GM23338 (cell line): Measurements from ENCODE around the gene HMGB4. TPM values are rescaled to one million over a fixed set of nuclear protein-coding genes. Genes with fewer than 3 reads are reported as not detected.

Experiments
- ATAC-seq: fragments of 200-7000 bp; cut with Tn5 transposase; 3 replicates; pipeline ENCODE4 v1.9.1; 2020
- DNase-seq: peaks from one replicate; pipeline ENCODE4 v3.0.0-alpha.2; 2015; ENCODE audit warnings: low spot score
- H2AFZ ChIP-seq: fragments of 200-600 bp; sonication (generic); 2 replicates; pipeline ENCODE4 v1.8.0; 2016; ENCODE audit warnings: antibody characterized with exemption, mild to moderate bottlenecking, moderate library complexity
- H3F3A ChIP-seq: fragments of 200-600 bp; sonication (generic); replicated peaks from 2 replicates; pipeline ENCODE4 v1.8.0; 2017; ENCODE audit warnings: antibody characterized with exemption, mixed run types, low read depth
- H3K27ac ChIP-seq: fragments of 200-600 bp; sonication (generic); 2 replicates; pipeline ENCODE4 v1.6.1; 2016; ENCODE audit warnings: low read depth
- H3K27me3 ChIP-seq: fragments of 200-600 bp; sonication (generic); 2 replicates; pipeline ENCODE4 v1.8.0; 2016; ENCODE audit warnings: mild to moderate bottlenecking, mixed run types, moderate library complexity; ENCODE audit not compliant: insufficient read depth
- H3K36me3 ChIP-seq: fragments of 200-600 bp; sonication (generic); 2 replicates; pipeline ENCODE4 v1.8.0; 2016; ENCODE audit warnings: mild to moderate bottlenecking; ENCODE audit not compliant: insufficient read depth
- H3K4me1 ChIP-seq: fragments of 200-600 bp; sonication (generic); 2 replicates; pipeline ENCODE4 v1.8.0; 2016; ENCODE audit warnings: mild to moderate bottlenecking, moderate library complexity; ENCODE audit not compliant: insufficient read depth
- H3K4me2 ChIP-seq: fragments of 200-600 bp; sonication (generic); 2 replicates; pipeline ENCODE4 v1.7.1; 2017; ENCODE audit warnings: mixed run types
- H3K4me3 ChIP-seq: fragments of 200-600 bp; sonication (generic); 2 replicates; pipeline ENCODE4 v1.6.1; 2016; ENCODE audit warnings: mixed run types
- H3K79me2 ChIP-seq: fragments of 200-600 bp; sonication (generic); replicated peaks from 2 replicates; pipeline ENCODE4 v1.8.0; 2017; ENCODE audit warnings: mild to moderate bottlenecking; ENCODE audit not compliant: insufficient read depth
- H3K9me2 ChIP-seq: fragments of 200-600 bp; sonication (generic); 2 replicates; pipeline ENCODE4 v1.8.0; 2017; ENCODE audit not compliant: insufficient read depth
- H4K20me1 ChIP-seq: fragments of 200-600 bp; sonication (generic); replicated peaks from 2 replicates; pipeline ENCODE4 v1.8.0; 2017; ENCODE audit warnings: mild to moderate bottlenecking; ENCODE audit not compliant: insufficient read depth
- H3K27ac Mint-ChIP-seq: 2 replicates; pipeline ENCODE4 v1.8.0; 2020; ENCODE audit warnings: inconsistent platforms, mild to moderate bottlenecking, moderate library complexity, mixed read lengths
- H3K27me3 Mint-ChIP-seq: 3 replicates; pipeline ENCODE4 v1.8.0; 2022; ENCODE audit warnings: low read depth, mild to moderate bottlenecking, moderate library complexity, mixed read lengths, inconsistent platforms; ENCODE audit not compliant: insufficient read depth, poor library complexity
- H3K36me3 Mint-ChIP-seq: 3 replicates; pipeline ENCODE4 v1.8.0; 2021; ENCODE audit warnings: low read depth, mild to moderate bottlenecking, inconsistent platforms, moderate library complexity, mixed read lengths
- H3K4me1 Mint-ChIP-seq: 3 replicates; pipeline ENCODE4 v1.8.0; 2020; ENCODE audit warnings: mild to moderate bottlenecking, inconsistent platforms, mixed read lengths
- H3K4me3 Mint-ChIP-seq: 3 replicates; pipeline ENCODE4 v1.8.0; 2021; ENCODE audit warnings: moderate library complexity, mild to moderate bottlenecking, inconsistent platforms, mixed read lengths
- H3K9me3 Mint-ChIP-seq: 3 replicates; pipeline ENCODE4 v1.8.0; 2020; ENCODE audit warnings: moderate library complexity, mild to moderate bottlenecking, inconsistent platforms, mixed read lengths
- CREB1 ChIP-seq: fragments of 250-450 bp; sonication (Bioruptor Pico); IDR thresholded peaks from 2 replicates; pipeline ENCODE4 v1.5.0; 2020; ENCODE audit warnings: low read depth, mild to moderate bottlenecking, moderate library complexity
- CTCF ChIP-seq, 2 experiments: fragments of 200-600 bp in 1 of 2; sonication (generic) in 1 of 2; conservative IDR thresholded peaks; 2 replicates each; pipeline versions ENCODE4 v1.5.1 to v1.6.1; 2016 to 2017; ENCODE audit warnings: antibody characterized with exemption in 2 of 2, low read depth in 2 of 2, mild to moderate bottlenecking in 2 of 2, moderate library complexity in 1 of 2
- ETS1 ChIP-seq: IDR thresholded peaks from 2 replicates; pipeline ENCODE4 v1.6.1; 2016; ENCODE audit warnings: antibody characterized with exemption
- EZH2 ChIP-seq: fragments of 200-600 bp; sonication (generic); IDR thresholded peaks from one replicate; pipeline ENCODE4 v1.8.0; 2017; ENCODE audit warnings: antibody characterized with exemption, mild to moderate bottlenecking, low read depth; ENCODE audit not compliant: unreplicated experiment
- EZH2phosphoT487 ChIP-seq: fragments of 200-600 bp; sonication (generic); IDR thresholded peaks from one replicate; pipeline ENCODE4 v1.8.1; 2018; ENCODE audit warnings: antibody characterized with exemption; ENCODE audit not compliant: unreplicated experiment
- POLR2AphosphoS5 ChIP-seq: IDR thresholded peaks from 2 replicates; pipeline ENCODE4 v1.6.1; 2016; ENCODE audit warnings: antibody characterized with exemption, low read depth
- REST ChIP-seq: IDR thresholded peaks from one replicate; pipeline ENCODE4 v1.6.1; 2018; ENCODE audit warnings: antibody characterized with exemption; ENCODE audit not compliant: unreplicated experiment
- STAT1 ChIP-seq: IDR thresholded peaks from one replicate; pipeline ENCODE4 v1.6.1; 2016; ENCODE audit warnings: antibody characterized with exemption; ENCODE audit not compliant: unreplicated experiment
- ZNF114 ChIP-seq: fragments of 250-450 bp; sonication (Bioruptor Pico); IDR thresholded peaks from 2 replicates; pipeline ENCODE4 v1.5.0; 2020; ENCODE audit warnings: mild to moderate bottlenecking, moderate library complexity
- polyA plus RNA-seq: library from polyadenylated mRNA; unstranded; fragments of >200 nt; fragmentation: Nextera tagmentation; extraction: Ambion mirVana; gene quantifications from 2 replicates; pipeline ENCODE4 v1.2.1, GENCODE V29; 2016
- total RNA-seq: library from RNA; depleted of rRNA; stranded (reverse); fragments of >200 nt; shearing (Covaris generic); gene quantifications from 2 replicates; pipeline ENCODE4 v1.2.3, GENCODE V29; 2014

The HMGB4 gene
- total and polyA plus RNA-seq, 2 experiments from 2014 or later: not detected

DNA sequence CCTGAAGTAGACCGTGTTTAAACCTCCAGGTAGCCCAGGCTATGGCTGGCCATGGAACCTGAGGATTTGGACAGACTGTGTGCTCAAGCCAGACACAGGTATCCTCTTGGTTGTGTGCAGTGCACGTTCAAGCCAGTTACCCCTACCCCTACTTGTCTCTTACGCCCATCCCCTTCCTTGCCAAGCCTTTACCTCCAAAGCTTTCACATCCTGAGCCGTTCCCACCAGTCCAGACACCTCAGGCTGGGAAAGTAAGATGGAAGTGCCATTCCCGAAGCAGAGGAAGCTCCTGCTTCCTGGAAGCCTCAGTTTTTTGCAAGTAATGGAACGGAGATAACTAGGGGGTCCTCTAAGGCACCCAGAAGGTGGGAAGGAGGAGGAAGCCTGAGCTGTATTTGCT, 41.5 kb upstream of the HMGB4 start:
- Histone ChIP-seq H3K9me2 (0 out of 2 replicates have a peak, but pooled peaks cover 4% of the 10 kb centered on the region), H3K4me1 (no peaks in the 10 kb centered on the region), H3K36me3 (no peaks in the 10 kb centered on the region), H3F3A (no peaks in the 10 kb centered on the region), H3K27ac (no peak overlapping the region), H3K4me2 (no peak overlapping the region), H3K27me3 (no peaks in the 10 kb centered on the region), H3K79me2 (no peaks in the 10 kb centered on the region), H3K4me3 (no peak overlapping the region), H4K20me1 (no peaks in the 10 kb centered on the region), H2AFZ (no peak overlapping the region)
- peaks cover 5% of the 10 kb centered on the region for H3K27me3 Mint-ChIP-seq
- TF ChIP-seq REST (no peak), ZNF114 (CRISPR knock-in tag) (no peak), CREB1 (CRISPR knock-in tag) (no peak), ETS1 (no peak), EZH2 (no peak), STAT1 (no peak), CTCF (conservative IDR thresholded peaks at IDR 0.05; ENCODE audit: low read depth in 2 of 2) (no peak), POLR2AphosphoS5 (no peak), EZH2phosphoT487 (no peak)
- H3K27ac Mint-ChIP-seq: no peak overlapping the region
- ATAC-seq (no peak), DNase-seq (no peak)
- peaks cover 33% of the 10 kb centered on the region for H3K36me3 Mint-ChIP-seq
- no peak overlapping the region for H3K4me3 Mint-ChIP-seq
- no peaks in the 10 kb centered on the region; the same call in 2 of the 3 replicates for H3K4me1 Mint-ChIP-seq
- peaks cover 7% of the 10 kb centered on the region; the same call in 1 of the 3 replicates for H3K9me3 Mint-ChIP-seq

DNA sequence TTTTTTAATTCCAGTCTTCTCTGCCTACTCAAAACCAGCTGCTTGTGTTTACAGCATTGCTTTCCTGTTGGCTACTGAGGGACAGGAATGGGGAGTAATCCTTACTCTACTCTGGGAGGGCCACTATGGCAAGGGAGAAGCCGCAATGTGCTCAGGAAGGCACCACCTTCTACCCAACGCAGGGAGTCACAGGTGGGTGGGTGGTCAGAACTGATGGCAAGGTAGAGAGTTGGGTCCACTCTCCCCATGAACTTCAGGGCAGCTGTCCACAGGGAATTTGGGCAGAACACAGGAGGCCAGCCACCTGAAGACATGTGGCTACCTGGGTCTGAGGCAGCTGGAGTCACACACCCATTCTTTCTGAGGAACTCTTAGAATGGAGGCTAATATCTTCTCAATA, 40.5 kb upstream of the HMGB4 start:
- H3K79me2 ChIP-seq: no peaks in the 10 kb centered on the region
- no peak overlapping the region for H3K4me2 ChIP-seq
- peaks cover 16% of the 10 kb centered on the region; the same call in 2 of the 3 replicates for H3K9me3 Mint-ChIP-seq
- DNase-seq (no peak), ATAC-seq (no peak)
- H3K27ac ChIP-seq: no peak overlapping the region
- no peak overlapping the region for H2AFZ ChIP-seq
- no peaks in the 10 kb centered on the region for H4K20me1 ChIP-seq
- H3K4me1 ChIP-seq: no peaks in the 10 kb centered on the region
- H3K4me3 ChIP-seq: no peak overlapping the region
- peaks cover 43% of the 10 kb centered on the region for H3K36me3 Mint-ChIP-seq
- no peak overlapping the region for H3K4me3 Mint-ChIP-seq
- H3K27me3 Mint-ChIP-seq: peaks cover 5% of the 10 kb centered on the region
- H3K36me3 ChIP-seq: no peaks in the 10 kb centered on the region; the same call in 1 of the 2 replicates
- no peaks in the 10 kb centered on the region; the same call in 2 of the 3 replicates for H3K4me1 Mint-ChIP-seq
- no peaks in the 10 kb centered on the region for H3K27me3 ChIP-seq
- H3K9me2 ChIP-seq: 0 out of 2 replicates have a peak, but pooled peaks cover 4% of the 10 kb centered on the region
- H3K27ac Mint-ChIP-seq: no peak overlapping the region
- no peaks in the 10 kb centered on the region for H3F3A ChIP-seq
- TF ChIP-seq EZH2phosphoT487: no peak
- TF ChIP-seq STAT1: no peak
- TF ChIP-seq EZH2: no peak
